NOMO-1 treated with dmso at 0.1 percent for 144 hours (cell line): ENCODE results near the gene UBE2D2.
A peak's percentile ranks its signal among the peaks of the same experiment; 100 is the strongest.
"Not testable (repeated sequence)": the region's sequence is repeated elsewhere in the genome, so short reads cannot be mapped to it uniquely, and the experiment has no call there.

Experiments used
- DNase-seq: peaks from one replicate; lab custom pipeline; 2025; ENCODE audit not compliant: unreplicated experiment; lab: John Stamatoyannopoulos, UW

Gene UBE2D2

DNA sequence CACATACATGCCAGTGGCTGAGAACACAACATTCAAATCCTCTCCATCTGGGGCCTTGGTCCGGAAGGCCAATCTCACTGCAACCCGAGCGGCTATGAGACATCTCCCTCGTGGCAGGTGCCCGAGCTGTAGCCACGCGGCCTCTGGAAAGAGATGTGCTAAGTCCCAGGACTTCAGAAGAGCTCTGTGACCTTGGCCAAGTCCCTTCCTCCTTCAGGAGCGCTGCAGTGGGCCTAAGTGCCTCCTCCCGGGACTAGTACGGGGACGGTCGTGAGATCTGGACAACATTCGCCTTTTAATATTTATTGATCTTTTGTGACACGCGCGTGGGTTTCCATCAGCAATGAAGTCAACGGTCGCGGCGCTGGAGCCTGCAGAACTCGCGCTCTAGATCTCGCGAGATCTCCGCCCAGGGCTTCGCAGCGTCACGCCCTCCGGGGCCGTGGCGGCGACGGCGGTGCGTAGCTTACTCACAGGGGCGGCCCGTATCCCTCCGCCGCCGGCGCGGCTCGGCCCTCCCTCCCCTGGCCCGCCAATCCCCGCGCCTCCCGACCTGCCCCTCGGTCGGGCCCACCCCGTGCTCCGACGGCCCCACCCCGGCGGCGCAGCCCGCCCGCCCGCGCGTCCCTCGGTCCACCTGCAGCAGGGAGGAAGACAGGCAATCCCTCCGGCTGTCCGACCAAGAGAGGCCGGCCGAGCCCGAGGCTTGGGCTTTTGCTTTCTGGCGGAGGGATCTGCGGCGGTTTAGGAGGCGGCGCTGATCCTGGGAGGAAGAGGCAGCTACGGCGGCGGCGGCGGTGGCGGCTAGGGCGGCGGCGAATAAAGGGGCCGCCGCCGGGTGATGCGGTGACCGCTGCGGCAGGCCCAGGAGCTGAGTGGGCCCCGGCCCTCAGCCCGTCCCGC lies at the start of gene UBE2D2:
TSS of gene UBE2D2 (plus strand) at position 588 of the 903 bp plus-strand sequence. CDS start 453 bp downstream, outside the sequence.
- peak; percentile 92 for DNase-seq

DNA sequence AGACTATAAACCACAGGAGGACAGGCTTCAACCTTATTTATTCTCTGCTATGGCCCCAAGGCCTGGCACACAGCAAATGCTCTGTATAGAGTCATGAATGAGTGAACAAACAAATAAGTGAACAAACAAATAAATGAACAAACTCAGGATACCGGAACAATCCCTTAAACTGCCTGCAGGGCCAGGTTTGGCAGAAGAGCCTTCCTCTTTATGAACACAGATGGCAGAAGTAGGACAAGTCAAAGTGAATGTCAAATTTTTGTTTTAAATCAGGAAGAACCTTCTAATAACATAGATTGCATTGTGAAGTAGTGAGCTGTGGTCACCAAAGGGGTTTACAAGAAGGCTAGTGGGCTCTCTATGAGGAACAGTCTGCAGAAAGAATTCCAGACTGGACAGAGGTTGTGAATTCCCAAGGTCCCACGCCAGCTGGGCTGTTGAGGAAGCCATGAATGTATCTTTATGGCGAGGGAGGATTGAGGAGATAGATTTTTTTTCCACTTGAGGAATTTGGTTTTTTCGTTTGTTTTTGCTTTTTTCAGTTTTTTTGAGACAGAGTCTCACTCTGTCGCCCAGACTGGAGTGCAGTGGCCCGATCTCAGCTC lies 48.3 kb upstream of the UBE2D2 start:
- DNase-seq = no peak

DNA sequence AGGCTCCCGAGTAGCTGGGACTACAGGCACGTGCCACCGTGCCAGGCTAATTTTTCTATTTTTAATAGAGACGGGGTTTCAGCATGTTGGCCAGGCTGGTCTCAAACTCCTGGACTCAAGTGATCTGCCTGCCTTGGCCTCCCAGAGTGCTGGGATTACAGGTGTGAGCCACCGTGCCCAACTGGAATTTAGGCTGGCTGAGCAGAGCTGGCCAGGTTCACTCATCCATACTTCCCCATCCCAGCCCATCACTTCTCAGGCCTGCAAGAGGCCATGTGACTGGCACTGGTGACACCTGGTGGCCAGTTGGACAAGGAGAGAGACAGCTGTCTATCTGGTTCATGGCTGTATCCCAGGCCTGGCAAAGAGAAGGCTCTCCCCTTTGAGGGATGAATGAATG lies 47.7 kb upstream of the UBE2D2 start:
- DNase-seq = peak; percentile 53

- DNase-seq = no peak
These were observed 47.2 kb upstream of the UBE2D2 start for GRCh38 chr5:139513852-139514485.

GRCh38 chr5:139514486-139514856 lies 46.7 kb upstream of the UBE2D2 start:
- DNase-seq = no peak

GRCh38 chr5:139517683-139518564 lies 43.2 kb upstream of the UBE2D2 start:
- peak; percentile 61 for DNase-seq

DNA sequence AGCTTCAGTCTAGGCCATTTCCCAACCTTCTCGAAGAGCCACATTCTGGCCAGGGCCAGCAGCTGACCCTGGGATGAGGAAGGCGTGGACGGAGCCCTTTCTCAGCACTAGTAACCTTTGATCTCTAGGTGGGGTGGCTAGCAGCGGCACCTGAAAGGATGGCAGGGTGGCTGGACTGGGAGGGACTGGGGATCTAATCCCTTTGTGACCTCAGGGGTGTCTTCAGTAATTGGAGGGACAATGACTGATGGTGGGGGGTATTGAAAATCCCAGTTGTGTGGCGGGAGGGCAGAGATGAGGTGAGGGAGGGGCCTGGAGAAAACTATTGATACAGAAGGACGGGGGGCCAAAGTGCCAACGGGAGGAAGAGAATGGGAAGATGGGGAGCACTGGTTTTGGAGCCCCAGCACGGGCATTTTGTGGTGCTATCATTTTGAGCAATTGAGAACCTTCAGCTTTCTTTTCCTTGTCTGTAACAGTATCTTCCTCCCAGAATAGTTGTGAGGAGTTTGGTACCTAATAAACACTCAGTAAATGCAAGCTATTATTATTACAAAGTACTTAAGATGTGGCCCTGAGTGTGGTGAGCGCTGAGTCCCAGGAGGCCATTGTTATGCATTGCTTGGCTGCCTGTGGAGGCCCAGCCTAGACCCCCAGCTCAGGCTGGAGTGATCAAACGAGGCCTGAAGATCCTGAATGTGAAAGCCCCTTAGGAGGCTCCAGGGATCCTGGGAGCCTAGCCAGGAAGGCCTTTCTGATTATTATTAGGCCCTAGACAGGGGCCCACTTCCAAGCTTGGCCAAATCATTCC lies 37.3 kb upstream of the UBE2D2 start:
- DNase-seq = no peak

DNA sequence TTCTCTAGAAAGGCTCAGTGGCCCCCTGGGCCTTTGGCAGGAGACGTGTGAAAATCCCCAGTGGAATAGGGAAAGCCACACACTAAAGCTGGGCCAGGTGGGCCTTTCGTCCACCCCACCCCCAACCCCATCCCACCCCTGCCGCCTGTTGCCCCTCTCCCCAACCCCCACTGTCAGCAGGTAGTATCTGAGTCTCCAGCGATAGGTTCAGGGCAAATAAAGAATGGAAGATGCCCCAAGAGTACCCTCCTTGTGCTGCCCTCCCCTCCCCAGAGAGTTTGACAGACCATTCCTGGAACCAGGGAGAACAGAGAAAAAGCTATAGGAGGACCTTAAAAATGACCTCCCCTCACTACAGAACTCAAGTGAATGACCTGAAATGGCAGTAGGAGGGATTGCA lies 36.7 kb upstream of the UBE2D2 start:
- DNase-seq = no peak

DNA sequence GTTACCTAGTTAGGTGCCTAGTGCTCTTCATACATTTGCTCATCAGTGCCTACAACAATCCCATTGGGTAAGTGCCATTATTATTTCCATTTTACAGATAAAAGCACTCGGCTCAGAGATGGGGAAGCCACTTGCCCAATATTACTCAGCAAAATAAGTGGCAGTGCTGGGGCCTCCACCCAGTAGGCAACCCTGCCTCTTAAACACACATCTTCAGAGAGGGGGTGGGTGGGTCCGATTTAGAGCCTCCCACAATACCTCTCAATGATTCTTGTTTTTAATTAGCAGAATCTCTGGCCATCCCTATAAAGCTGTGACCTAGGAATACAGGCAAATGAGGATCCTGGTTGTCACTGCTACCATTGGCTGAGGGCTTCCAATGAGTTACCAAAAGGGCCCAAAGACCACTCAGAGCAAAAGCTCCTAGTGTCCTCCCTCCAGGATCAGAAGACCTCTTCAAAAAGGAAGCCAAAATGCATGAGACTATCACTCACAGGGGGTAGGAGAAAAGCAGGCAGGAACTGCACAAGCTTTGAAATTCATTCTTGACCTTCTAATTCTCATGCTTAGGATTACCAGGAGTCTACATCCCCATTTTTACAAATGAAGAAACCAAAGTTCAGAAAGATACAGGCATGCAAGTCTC lies 36.1 kb upstream of the UBE2D2 start:
- no peak for DNase-seq

DNA sequence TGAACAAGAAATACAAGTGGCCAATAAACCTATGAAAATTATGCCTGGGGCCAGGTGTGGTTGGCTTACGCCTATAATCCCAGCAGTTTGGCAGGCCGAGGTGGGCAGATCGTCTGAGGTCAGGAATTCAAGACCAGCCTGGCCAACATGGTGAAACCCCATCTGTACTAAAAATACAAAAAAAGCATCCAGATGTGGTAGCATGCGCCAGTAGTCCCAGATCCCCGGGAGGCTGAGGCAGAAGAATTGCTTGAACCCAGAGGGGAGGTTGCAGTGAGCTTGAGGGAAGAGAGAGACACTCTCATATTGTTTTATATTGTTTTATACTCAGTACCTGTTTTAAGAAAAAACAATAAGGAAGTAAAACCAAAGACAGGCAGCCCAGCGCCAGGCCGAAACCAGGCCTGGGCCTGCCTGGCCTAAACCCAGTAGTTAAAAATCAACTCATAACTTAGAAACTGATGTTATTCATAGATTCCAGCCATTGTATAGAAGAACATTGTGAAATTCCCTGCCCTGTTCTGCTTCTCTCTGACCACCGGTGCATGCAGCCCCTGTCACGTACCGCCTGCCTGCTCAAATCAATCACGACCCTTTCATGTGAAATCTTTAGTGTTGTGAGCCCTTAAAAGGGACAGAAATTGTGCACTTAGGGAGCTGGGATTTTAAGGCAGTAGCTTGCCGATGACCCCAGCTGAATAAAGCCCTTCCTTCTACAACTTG lies 35.4 kb upstream of the UBE2D2 start:
- not testable (repeated sequence) for DNase-seq

DNA sequence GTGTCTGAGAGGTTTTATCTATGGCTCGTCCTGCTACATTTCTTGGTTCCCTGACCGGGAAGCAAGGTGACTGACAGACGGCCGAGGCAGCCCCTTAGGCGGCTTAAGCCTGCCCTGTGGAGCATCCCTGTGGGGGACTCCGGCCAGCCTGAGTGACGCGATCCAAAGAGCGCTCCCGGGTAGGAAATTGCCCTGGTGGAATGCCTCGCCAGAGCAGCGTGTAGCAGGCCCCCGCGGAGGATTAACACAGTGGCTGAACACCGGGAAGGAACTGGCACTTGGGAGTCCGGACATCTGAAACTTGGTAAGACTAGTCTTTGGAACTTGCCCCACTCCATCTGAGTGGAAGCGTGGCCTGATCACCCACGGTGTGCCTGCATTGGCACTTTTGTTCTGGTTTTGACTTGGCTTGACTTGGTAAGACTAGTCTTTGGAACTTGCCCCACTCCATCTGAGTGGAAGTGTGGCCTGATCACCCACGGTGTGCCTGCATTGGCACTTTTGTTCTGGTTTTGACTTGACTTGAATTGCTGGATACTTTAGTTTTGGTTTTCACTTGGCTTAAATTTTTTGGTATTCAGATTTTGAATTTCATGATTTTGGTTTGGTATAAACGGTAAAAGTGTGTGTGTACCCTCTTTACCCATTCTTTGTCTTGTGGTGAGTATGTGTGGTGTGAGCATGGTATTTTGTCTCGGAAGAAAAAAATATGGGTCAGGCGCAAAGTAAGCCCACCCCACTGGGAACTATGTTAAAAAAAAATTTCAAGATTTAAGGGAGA lies 34.6 kb upstream of the UBE2D2 start:
- not testable (repeated sequence) for DNase-seq

- DNase-seq = not testable (repeated sequence)
These were observed 34.1 kb upstream of the UBE2D2 start for GRCh38 chr5:139527090-139527470.

DNA sequence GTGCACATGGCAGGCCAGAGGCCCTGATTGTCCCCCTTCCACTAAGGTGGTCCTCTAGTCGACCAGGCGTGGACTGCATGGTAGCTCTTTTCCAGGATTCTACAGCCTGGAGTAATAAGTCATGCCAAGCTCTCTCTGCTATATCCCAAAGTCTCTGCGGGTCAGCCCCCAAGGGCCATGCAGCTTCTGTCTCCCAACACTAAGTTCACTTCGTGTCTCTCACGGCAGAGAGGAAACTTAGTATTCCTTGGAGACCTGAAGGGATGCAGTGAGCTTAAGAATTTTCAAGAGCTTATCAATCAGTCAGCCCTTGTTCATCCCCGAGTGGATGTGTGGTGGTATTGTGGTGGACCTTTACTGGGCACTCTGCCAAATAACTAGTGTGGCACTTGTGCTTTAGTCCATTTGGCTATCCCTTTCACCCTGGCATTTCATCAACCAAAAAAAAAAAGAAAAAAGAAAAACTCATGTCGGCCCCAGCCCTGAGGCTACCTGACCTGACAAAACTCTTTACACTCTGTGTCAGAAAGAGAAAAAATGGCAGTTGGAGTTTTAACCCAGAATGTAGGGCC lies 33.2 kb upstream of the UBE2D2 start:
- DNase-seq = not testable (repeated sequence)

GRCh38 chr5:139528695-139529094 lies 32.4 kb upstream of the UBE2D2 start:
- not testable (repeated sequence) for DNase-seq

GRCh38 chr5:139530079-139530478 lies 31.1 kb upstream of the UBE2D2 start:
- DNase-seq = not testable (repeated sequence)

DNA sequence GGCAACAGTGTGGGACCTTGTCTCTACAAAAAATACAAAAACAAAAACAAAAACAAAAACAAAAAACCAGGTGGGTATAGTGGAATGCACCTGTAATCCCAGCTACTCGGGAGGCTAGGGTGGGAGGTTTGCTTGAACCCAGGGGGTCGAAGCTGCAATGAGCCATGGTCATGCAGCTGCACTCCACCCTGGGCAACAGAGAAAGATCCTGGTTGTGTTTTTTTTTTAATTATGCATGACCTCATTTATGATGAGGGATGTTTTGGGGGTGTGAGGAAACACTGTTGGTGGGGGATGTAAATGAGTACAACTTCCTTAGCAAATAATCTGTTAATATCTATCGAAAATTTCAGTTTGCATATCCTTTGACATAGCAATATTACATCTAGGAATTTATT lies 29.4 kb upstream of the UBE2D2 start:
- DNase-seq = no peak

DNA sequence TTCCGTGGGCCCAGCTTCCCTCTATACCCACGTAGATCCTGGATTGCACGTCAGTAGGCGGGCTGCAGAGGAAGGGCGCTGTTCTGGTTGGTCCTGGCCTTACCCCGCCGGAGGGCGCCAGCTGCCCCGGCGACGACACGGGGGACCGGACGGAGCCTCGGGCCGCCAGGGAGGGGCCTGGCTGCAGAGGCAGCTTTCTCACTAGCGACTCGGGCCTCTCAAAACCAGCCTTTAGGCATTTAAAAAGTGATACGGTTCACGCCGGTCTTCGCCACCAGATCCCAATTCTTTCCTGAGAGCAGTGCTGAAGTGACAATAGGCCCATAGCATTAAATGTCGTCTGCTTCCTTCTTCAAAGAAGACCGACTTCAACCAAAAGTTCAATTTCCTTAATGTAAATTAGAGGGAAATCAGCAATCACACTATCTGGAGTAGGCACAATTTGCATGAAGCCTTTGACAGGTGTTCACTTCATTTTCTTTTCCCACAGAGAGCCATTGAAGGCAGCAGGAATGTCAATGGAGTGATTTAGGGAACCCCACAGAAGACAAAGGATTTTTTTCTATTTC lies 17.6 kb upstream of the UBE2D2 start:
- DNase-seq = peak; percentile 16
